ENCODE results near the gene SFMBT2.
"Not testable (repeated sequence)": the region's sequence is repeated elsewhere in the genome, so short reads cannot be mapped to it uniquely, and the experiment has no call there.

The SFMBT2 gene

GRCh38 chr10:7317786-7318446 is 92.9 kb downstream of the SFMBT2 start:
- DNase-seq: no peak

DNA sequence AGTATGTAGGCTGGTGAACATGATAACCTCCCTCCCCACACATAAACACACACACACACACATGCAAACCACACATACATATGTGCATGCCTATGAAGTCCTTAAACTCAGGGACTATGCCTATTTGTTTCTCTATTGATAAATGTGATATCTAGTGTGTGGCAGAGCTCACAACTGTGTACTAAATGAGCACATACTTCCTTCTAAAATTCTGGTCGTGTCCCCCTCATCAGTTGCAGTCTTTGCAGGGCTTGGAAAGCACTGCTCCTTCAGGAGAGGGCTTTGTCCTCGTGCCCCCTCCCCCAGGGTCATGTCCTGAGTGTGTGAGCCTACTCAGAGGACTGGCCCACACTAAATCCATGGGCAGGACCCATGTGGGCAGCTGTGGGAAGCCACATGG is 94.0 kb downstream of the SFMBT2 start:
- no peak for DNase-seq

- no peak for DNase-seq
Observed at GRCh38 chr10:7315906-7316305, 94.9 kb downstream of the SFMBT2 start.

- DNase-seq: no peak
Observed at GRCh38 chr10:7314170-7314569, 96.7 kb downstream of the SFMBT2 start.

DNA sequence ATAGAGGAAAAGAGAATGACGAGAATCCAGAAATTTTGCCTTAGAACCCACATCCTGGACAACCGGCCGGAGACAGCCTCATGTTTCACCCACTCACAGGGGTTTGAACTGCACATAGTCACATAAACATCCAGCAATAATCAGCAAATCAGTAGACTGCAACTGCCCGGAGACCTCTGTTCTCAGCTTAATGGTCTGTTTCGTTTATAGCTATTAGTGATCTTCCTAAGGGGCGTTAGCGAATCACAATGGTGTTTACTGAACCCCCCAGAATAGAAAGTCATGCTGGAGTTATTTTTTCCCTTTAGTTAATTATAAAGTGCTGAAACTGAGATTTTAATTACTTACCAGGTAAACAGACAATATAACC is 98.4 kb downstream of the SFMBT2 start:
- DNase-seq: no peak

DNA sequence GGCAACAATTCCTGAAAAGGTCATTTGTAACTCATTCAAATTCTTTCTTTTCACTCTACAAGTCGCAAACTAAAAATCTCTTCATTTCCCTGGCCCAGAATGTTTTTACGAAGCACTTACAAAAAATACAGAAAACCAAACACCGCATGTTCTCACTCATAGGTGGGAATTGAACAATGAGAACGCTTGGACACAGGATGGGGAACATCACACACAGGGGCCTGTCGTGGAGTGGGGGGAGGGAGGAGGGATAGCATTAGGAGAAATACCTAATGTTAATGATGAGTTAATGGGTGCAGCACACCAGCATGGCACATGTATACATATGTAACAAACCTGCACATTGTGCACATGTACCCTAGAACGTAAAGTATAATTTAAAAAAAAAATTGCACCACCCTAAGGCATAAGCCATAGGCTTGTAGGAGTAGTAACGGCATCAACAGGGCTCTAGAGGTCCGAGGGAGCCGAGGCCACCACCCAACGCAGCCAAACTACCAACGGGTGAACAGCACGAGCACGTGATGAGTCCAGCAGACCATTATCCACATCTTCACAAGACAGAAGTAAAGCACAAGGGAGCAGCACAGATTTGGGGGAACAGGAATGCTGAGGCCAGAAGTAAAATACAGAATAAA is 98.9 kb downstream of the SFMBT2 start:
- DNase-seq: not testable (repeated sequence)

GRCh38 chr10:7311218-7311849 is 99.5 kb downstream of the SFMBT2 start:
- DNase-seq: no peak

GRCh38 chr10:7310076-7310475 is 100.8 kb downstream of the SFMBT2 start:
- no peak for DNase-seq

GRCh38 chr10:7308826-7309225 is 102.0 kb downstream of the SFMBT2 start:
- DNase-seq: no peak

DNA sequence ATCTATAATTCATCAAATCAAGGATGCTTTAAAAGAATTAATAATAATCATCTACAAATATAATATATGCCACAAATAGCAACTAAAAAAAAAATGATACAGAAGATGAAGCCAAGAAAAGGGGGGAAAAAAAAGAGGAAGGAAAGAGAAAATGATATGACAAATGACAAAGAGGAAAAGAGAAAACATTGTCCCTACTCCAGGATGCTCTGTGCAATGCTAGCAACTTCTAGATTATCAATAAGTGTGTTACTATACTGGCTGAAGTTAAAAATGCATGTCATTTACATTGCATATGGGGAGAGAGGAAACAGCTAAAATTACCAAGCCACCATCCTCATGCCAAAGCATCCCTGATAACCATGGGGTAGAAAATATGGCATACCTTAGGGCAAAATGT is 104.2 kb downstream of the SFMBT2 start:
- DNase-seq: no peak

DNA sequence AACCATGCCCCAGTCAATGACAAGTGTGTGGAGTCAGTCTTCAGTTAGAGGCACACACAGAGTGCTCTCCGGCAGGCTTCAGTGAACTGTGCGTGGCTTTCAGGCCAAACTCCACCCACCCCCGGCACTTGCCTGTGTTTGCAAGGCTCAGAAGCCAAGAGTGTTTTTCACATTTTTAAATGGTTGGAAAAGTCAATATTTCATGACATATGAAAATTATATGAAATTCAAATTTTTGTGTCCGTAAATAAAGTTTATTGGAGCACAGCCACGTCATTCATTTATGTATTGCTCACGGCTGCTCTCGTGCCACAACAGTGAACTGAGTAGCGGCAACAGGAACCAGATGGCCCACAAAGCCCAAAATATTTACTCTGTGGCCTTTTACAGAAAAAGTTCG is 104.7 kb downstream of the SFMBT2 start:
- no peak for DNase-seq

DNA sequence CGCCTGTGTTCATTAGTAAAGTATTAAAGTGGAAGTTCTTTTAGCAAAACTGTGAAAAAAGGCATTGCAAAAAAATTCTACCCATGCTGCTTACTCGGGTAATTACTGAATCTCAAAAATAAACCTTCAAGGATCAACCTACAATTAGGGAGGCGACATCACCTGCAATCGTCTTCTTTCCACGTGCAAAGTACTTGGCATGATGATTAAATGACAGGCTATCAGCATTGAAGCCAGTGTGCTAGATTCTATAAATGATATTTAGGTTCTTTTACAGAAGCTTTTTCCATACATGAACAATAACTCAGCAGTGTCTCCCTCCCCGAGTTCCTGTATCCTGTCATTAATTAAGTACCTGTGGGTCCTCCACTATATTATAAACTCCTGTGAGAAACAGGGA is 105.8 kb downstream of the SFMBT2 start:
- no peak for DNase-seq

DNA sequence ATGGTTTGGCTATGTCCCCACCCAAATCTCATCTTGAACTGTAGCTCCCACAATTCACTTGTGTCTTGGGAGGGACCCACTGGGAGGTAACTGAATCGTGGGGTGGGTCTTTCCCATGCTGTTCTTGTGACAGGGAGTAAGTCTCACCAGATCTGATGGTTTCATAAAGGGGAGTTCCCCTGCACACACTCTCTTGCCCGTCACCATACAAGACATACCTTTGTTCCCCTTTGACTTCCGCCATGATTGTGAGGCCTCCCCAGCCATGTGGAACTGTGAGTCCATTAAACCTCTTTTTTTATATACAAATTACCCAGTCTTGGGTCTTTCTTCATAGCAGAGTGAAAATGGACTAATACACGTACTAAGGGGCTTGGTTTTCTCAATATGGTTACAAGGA is 106.7 kb downstream of the SFMBT2 start:
- no peak for DNase-seq

GRCh38 chr10:7302930-7303557 is 107.8 kb downstream of the SFMBT2 start:
- DNase-seq: no peak

GRCh38 chr10:7302392-7302906 is 108.4 kb downstream of the SFMBT2 start:
- DNase-seq: no peak

- DNase-seq: no peak
Observed at GRCh38 chr10:7301006-7301778, 109.6 kb downstream of the SFMBT2 start.

DNA sequence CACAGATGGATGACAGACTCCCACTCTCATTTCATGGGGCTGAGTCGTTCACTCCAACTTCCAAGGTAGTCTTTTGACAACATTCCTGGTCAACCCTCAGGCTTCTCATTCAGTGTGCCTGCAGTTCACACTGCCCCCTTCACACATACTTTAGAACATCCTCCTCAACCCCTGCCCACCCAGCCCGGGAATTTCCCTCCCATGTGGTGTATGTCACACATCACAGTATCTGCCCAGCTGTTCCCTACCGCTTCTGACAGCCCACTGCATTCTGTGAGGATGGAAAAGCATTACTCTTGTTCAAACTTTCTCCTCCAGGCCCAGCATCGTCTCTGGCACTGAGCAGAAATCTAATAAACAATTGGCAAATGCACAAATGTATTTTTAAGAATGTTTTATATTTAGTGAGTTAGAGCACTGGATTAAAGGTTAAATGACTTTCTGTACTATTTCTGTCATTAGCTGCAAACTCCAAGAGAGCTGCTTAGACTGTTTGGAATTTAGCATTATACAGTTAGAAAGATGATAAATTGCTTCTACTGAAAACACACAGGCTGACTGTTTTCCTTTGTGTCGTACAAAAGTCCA is 110.4 kb downstream of the SFMBT2 start:
- no peak for DNase-seq

GRCh38 chr10:7299601-7300325 is 111.1 kb downstream of the SFMBT2 start:
- DNase-seq: not testable (repeated sequence)

GRCh38 chr10:7298495-7298894 is 112.3 kb downstream of the SFMBT2 start:
- no peak for DNase-seq

DNA sequence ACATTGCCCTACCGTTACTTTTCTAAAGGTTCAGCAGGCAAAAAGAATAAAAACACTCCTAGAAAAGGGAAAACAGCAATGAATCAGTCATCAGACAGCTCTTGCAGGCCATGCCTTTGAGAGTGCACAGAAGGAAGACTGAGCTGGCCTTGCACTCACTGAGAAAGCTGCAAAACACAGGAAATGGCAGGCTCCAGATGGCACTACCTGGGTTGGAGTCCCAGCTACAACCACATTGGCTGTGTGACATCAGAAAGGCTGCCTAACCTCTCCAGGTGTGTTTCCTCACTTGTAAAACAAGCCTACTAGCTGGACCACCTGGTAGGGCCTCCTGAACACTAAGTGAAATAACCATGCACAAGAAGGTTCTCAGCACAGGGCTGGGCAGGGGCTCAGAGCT is 113.7 kb downstream of the SFMBT2 start:
- DNase-seq: no peak

DNA sequence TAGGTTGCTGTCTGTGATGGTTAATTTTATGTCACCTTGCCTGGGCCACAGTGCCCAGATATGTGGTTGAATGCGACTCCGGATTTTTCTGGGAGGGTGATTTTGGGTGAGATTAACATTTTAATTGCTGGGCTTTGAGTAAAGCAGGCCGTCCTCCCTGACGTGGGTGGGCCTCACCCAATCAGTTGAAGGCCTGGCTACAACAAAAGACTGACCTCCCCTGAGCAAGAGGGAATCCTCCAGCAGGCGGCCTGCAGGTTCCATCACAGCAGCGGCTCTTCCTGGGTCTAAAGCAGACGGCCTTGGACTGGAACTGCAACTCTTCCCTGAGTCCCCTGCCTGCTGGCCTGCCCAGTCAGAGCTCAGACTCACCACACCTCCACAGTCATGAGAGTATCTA is 114.2 kb downstream of the SFMBT2 start:
- DNase-seq: no peak

GRCh38 chr10:7296076-7296475 is 114.8 kb downstream of the SFMBT2 start:
- DNase-seq: no peak

Measured in activated CD4-positive, CD25-positive, alpha-beta regulatory T cell (primary cell).